ENCODE data around the gene KHNYN. TPM values are rescaled to one million over a fixed set of nuclear protein-coding genes. Genes with fewer than 3 reads are reported as not detected.
"Not testable (repeated sequence)": the region's sequence is repeated elsewhere in the genome, so short reads cannot be mapped to it uniquely, and the experiment has no call there.

KHNYN gene
- total RNA-seq, 1 donor from 2014 or later: 77.4 TPM

DNA sequence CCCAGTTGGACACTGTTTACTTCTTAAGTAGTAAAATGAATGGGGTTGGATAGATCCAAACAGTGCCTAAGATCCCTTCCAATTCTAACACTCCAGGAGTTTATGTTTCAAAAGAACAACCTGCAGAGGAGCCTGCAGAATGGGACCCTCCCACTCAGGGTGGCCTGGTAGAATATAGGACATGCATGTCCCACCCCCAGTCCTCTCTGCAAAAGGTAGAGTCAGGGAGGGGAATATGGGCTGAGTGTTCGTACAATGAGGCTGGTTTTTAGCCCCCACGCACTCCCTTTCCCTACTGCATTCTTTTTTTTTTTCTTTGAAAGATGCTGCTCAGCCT is 42.8 kb upstream of the KHNYN start:
- DNase-seq (ENCODE audit: low spot score, unreplicated experiment): no peak
- TF ChIP-seq, protein P1, sequence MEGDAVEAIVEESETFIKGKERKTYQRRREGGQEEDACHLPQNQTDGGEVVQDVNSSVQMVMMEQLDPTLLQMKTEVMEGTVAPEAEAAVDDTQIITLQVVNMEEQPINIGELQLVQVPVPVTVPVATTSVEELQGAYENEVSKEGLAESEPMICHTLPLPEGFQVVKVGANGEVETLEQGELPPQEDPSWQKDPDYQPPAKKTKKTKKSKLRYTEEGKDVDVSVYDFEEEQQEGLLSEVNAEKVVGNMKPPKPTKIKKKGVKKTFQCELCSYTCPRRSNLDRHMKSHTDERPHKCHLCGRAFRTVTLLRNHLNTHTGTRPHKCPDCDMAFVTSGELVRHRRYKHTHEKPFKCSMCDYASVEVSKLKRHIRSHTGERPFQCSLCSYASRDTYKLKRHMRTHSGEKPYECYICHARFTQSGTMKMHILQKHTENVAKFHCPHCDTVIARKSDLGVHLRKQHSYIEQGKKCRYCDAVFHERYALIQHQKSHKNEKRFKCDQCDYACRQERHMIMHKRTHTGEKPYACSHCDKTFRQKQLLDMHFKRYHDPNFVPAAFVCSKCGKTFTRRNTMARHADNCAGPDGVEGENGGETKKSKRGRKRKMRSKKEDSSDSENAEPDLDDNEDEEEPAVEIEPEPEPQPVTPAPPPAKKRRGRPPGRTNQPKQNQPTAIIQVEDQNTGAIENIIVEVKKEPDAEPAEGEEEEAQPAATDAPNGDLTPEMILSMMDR (IDR thresholded peaks at IDR 0.05; ENCODE audit: unreplicated experiment): no peak
- peaks cover 36% of the 10 kb centered on the region for H3K27me3 Mint-ChIP-seq
- no peak overlapping the region for H3K4me3 Mint-ChIP-seq (ENCODE audit: low read depth)
- H3K9me3 Mint-ChIP-seq (ENCODE audit: low read depth): no peaks in the 10 kb centered on the region
- H3K27ac Mint-ChIP-seq: no peak overlapping the region
- H3K36me3 Mint-ChIP-seq (ENCODE audit: insufficient read depth): no peaks in the 10 kb centered on the region
- peaks cover 8% of the 10 kb centered on the region for H3K4me1 Mint-ChIP-seq (ENCODE audit: low read depth)

DNA sequence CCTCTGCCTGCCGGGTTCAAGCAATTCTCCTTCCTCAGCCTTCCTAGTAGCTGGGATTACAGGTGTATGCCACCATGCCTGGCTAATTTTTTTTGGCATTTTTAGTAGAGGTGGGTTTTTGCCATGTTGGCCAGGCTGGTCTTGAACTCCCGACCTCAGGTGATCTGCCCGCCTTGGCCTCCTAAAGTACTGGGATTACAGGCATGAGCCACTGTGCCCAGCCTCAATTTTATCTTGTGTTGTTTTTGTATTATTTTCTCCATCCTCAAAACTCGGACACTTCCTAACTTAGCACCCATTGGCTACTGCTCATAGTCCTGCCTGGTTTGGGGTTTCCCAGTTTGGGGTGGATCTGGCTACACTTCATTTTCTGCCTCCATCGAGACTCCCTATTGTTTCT is 42.2 kb upstream of the KHNYN start:
- Mint-ChIP-seq H3K27me3 (peaks cover 36% of the 10 kb centered on the region), H3K4me1 (ENCODE audit: low read depth) (peaks cover 11% of the 10 kb centered on the region)
- not testable (repeated sequence) for H3K9me3 Mint-ChIP-seq (ENCODE audit: low read depth); DNase-seq (ENCODE audit: low spot score, unreplicated experiment); H3K4me3 Mint-ChIP-seq (ENCODE audit: low read depth); H3K36me3 Mint-ChIP-seq (ENCODE audit: insufficient read depth); H3K27ac Mint-ChIP-seq

DNA sequence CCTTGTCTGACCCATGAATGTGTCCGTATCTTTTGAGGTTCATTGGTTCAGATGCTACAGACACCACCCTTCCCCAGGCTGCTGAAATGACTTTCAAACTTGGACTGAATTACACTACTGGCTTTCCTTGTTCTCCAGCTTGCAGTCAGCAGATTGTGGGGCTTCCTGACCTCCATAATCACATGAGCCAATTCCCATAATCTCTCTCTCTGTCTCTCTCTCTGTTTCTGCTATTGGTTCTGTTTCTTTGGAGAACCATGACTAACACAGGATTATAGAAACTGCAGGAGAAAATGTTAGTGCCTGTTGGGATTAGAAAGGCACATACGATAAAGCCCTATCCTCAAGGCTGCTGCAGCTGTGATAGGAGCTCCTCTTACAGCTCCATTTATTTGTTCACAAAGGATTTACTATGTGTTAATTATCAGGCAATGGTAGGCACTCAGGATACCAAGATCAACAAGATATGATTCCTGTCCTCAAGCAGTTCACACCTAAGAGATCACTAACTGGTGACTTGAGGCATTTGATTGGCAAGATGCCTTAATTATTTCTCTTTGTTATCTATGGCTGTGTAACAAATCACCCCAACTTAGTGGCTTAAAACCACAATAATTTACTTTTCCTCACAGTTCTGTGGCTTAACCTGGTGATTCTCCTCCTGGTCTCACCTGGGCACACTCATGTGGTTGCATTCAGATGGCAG is 41.1 kb upstream of the KHNYN start:
- Mint-ChIP-seq H3K27ac (no peak overlapping the region), H3K4me1 (ENCODE audit: low read depth) (peaks cover 11% of the 10 kb centered on the region), H3K4me3 (ENCODE audit: low read depth) (no peak overlapping the region), H3K9me3 (ENCODE audit: low read depth) (no peaks in the 10 kb centered on the region), H3K36me3 (ENCODE audit: insufficient read depth) (no peaks in the 10 kb centered on the region), H3K27me3 (peaks cover 36% of the 10 kb centered on the region)
- no peak for DNase-seq (ENCODE audit: low spot score, unreplicated experiment)
- TF ChIP-seq, protein P1 (IDR thresholded peaks at IDR 0.05; ENCODE audit: unreplicated experiment): no peak

DNA sequence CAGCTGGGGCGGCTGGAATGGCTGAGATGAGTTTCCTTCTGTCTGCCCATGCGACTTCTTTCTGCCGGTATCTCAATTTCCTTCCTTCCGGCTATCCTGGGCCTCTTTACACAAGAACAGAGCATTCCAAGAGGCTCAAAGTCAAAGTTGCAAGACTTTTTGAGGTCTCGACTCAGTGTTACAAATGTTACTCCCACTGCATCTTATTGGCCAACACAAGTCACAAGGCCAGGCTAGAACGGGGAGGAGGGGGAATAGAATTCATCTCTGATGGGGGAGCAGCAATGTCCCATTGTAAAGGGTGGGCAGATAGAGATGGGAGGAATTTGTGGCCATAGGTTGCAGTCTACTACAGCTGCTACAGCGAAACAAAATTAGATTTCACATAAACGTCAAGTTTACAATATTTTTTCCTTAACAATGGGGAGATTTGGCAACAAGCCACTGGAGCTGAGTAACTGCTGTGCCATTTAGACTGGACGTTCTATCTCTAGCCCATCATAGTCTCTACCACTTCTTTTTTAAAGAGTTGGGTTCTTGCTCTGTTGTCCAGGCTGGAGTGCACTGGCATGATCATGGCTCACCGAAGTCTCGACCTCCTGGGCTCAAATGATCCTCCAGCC is 40.4 kb upstream of the KHNYN start:
- Mint-ChIP-seq H3K27ac (no peak overlapping the region), H3K27me3 (peaks cover 34% of the 10 kb centered on the region), H3K9me3 (ENCODE audit: low read depth) (no peaks in the 10 kb centered on the region), H3K4me1 (ENCODE audit: low read depth) (peaks cover 11% of the 10 kb centered on the region), H3K36me3 (ENCODE audit: insufficient read depth) (no peaks in the 10 kb centered on the region), H3K4me3 (ENCODE audit: low read depth) (no peak overlapping the region)
- TF ChIP-seq, protein P1 (IDR thresholded peaks at IDR 0.05; ENCODE audit: unreplicated experiment): no peak
- no peak for DNase-seq (ENCODE audit: low spot score, unreplicated experiment)

DNA sequence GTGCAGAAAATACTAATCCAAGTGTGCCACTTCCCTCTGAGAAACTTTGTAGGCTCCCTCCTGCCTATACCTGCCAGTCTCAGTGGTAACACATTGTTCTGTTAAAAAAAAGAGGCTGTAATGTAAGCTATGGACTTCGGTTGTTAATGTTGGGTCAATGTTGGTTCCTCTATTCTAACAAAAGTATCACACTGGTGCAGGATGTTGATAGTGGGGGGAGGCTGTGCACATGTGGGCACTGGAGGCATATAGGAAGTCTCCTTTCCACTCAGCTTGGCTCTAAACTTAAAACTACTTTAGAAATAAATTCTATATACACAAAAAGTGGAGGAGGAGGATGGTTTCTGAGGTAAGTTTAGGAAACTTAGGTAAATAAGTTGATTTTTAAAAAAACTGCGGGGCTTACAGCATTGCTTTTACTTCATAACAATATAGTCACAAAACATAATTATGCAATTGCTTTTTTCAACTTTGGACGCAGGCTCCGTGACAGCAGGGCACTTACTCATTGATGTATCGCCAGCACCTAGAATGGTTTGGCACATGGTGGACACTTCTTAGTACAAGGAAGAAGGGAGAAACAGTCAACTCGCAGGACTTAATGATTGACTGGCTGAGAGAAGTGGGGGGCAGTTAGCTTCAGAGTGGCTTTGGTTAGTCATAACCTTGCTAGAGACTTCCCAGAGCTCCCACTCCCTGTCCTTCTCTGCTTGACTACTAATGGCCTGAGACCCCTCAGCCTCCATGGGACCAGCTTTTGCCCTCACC is 38.9 kb upstream of the KHNYN start:
- Mint-ChIP-seq H3K27me3 (peaks cover 34% of the 10 kb centered on the region), H3K4me1 (ENCODE audit: low read depth) (peaks cover 11% of the 10 kb centered on the region), H3K4me3 (ENCODE audit: low read depth) (no peak overlapping the region), H3K36me3 (ENCODE audit: insufficient read depth) (no peaks in the 10 kb centered on the region), H3K27ac (no peak overlapping the region), H3K9me3 (ENCODE audit: low read depth) (no peaks in the 10 kb centered on the region)
- TF ChIP-seq, protein P1 (IDR thresholded peaks at IDR 0.05; ENCODE audit: unreplicated experiment): no peak
- no peak for DNase-seq (ENCODE audit: low spot score, unreplicated experiment)
